ENCODE measurements around the gene MYL3. TPM values are rescaled to one million over a fixed set of nuclear protein-coding genes. Genes with fewer than 3 reads are reported as not detected.

The MYL3 gene
- total RNA-seq, 1 donor from 2014 or later = 1.4 TPM

DNA sequence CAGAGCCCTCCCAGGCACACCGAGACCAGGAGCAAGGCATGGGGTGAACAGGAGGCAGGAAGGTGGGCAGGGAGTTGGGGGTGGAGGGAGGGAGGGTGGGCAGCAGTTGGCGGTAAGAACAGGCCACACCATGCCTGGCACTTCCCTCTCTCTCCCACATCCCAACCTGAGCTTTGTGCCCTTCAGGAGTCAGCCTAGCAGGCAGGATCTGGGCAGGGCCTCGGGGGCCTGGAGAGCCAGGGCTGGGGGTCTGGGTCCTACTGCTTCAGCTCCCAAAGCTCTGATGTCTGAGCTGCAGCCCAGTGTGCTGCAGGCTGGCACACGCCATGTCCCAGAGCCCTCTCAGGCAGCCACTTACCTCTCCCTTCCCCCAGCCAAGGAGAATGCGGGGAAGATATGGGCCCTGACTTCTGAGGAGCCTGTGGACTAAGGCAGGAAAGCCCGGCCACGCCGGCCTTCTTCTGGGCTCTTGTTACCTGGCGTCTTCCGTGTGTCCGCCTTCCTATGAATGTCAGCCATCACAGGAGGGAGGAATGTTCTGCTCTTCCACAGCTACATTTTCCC lies 2.9 kb upstream of the MYL3 start:
- DNase-seq (ENCODE audit: low spot score) (no peak), ATAC-seq (no peak)

DNA sequence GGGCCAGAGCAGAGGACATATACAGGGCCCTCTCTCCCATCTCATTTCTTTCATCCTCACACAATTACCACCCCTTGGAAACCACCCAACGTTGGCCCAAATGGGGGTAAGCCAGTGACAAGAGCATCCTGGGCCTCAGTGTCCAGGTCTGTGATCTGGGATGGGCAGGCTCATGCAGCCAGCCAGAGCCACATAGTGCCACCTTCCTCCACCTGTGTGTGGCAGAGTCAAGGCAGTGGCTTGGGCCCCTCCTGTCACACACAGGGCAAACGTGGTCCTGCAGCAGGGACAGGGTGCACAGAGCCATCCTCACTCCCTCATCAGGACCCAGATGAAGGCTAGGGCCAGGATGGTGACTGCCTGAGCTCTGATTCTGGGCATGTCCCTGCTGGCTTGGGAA lies 2.3 kb upstream of the MYL3 start:
- no peak for DNase-seq (ENCODE audit: low spot score)
- ATAC-seq = no peak

DNA sequence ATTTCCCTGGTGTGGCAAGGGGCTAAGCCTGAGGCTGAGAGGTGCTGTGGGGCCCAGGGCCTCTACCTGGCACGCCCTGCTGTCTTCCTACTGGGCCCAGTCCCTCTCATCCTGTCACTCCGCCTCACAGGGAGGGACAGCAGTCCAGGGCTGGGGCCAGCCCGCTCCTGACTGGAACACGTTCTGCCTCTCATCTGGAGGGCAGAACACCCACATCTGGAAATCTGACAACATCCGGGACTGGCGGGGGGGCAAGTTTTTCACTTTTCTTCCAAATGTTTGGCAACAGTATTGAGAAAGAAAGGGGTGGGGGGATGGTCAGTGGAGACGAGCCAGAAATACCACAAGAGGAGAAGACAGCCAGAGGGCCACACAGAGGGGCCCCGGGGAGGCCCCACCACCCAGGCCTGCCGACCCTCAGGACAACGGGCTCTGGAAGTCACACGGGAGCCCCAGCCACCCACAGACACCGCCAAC lies 1.8 kb upstream of the MYL3 start:
- ATAC-seq (no peak), DNase-seq (ENCODE audit: low spot score) (no peak)

DNA sequence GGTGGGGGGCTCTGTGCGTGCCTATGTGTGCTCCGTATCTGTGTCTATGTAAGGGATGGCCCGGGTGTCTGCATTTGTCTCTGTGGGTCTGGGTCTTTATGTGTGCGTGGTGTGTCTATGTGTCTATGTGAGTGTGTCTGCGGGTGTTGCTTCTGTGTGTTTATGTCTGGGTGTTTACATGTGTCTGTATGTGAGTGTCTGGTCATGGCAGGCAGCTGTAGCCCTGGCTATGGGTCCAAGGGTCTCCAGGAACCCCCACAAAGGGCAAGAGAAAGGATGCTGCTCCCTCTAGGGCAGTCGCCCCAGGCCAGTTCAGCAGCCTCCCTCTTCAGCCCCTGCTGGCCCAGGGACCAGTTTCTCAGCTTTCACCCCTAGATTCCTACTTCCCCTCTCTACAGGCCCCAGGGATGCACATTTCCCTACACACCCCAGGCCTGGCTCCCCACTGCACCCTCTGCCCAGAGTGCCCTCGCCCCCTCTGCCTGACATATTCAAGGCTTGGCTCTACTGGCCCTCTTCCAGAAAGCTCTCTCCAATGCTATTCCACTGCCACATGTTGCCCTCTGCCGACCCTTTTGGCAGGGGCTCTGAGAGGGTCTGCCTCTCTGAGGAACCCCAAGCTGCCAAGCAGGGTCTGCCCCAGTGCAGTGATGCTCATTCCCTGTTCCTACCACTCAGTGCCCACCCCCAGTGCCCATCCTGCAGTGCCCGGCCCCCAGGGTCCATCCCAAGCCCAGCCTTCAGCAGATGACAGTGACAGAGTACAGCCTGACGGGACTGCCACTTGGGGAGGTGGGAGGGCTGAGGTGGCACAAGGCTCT lies 1.0 kb upstream of the MYL3 start:
- no peak for DNase-seq (ENCODE audit: low spot score)

DNA sequence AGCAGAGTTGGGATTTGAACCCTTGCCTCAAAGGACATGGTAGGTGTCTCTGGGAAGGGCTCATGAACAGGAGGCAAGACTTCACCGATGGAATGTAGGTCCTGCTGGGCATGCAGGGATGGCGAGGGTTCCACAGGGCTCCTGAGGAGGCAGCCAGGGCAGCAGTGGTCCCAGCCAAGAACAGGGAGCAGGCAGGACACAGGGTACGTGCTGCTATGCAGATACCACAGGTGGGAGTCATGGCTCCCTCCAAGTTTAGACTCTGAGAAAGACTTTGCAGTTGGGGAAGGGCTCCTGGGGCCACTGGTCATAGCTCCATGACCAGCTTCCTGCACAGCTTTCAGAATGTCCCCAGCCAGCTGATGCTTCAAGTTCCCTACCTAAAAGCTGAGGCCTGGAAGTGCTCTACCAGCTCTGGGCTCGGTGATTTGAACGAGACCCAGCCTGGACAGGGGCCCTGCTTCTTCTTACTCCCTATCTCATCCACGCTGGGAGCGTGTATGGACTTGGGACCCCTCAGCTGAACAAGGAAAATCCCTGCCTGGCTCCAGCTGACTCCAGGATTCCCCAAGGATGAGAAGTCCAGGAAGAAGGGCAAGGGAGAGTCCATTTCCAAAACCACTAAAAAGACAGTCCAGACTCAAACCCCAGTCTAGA lies 747 bp downstream of the MYL3 start:
- no peak for ATAC-seq
- DNase-seq (ENCODE audit: low spot score) = peak; percentile 39

More for the DNA sequence above, 1.0 kb upstream of the MYL3 start:
- ATAC-seq = no peak

DNA sequence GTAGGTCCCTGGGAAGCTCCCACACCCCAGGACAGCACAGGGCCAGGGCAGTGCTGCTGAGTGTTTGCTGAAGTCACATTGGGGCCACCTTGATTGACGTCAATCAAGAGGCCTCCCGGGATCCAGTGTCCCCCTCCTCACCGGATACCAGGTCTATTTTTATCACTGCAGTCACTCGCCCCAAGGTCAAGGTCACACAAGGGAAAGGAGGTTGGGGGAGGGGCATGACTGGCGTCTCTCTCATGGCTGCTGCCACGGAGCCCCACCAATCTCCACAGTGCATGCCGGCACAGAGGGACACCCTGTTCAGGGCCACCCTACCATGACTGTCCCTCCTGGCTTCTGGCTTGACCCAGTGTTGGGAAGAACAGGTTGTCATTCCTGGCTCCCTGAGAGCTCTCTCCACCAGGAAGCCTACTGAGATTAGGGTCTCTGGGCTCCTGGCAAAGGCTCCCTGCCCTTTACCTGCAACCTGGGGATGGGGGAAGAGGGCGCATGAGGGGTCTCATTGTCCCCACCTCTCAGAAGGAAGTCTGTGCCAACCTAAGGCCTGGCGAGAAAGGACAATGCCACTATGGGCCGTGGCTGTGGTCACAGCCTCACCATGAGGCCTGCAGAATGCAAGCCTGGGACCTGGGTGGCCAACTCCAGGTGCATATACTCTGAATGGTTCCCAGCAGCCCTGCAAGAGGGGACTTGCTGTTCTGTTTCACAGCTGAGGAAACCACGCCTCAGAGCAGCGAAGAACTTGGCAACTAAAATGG lies 1.5 kb downstream of the MYL3 start:
- DNase-seq (ENCODE audit: low spot score) (peak; percentile 28), ATAC-seq (no peak)

DNA sequence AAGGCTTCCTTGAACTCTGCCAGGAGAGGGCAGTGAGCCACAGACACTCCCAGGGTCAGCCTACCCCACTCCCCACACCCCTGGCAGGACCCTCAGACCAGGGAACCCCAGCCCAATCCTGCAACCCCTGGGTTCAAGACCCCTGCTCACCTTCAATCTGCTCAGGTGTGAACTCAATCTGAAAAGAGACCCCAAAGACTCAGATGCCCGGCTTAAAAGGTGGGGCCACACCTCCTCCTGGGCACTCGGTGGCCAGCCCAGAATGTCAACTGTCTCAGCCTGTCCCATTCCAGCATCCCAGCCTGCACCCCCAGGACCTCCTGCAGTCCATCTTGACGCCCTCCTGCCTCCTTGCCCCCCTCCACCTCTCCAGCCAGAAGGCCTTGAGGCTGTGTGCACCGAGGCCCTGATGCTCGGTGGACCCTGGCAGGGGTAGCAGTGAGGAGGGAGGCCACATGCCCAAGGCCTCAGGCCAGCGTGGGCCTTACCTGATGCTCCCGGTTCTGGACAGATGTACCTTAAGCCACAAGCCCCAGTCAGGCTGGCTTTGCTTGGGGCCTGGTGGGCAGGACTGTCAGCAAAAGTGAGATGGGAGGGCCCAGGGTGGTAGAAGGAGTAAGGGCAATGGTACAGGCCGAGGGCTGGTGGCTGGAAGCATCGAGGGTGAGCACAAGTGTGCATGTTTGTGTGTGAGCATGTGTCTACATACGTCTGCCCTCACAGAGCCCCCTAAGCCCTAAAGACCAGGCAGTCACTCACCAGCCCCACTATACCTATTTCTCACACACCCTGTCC lies 2.2 kb downstream of the MYL3 start:
- DNase-seq (ENCODE audit: low spot score) = peak; percentile 42
- ATAC-seq = no peak

DNA sequence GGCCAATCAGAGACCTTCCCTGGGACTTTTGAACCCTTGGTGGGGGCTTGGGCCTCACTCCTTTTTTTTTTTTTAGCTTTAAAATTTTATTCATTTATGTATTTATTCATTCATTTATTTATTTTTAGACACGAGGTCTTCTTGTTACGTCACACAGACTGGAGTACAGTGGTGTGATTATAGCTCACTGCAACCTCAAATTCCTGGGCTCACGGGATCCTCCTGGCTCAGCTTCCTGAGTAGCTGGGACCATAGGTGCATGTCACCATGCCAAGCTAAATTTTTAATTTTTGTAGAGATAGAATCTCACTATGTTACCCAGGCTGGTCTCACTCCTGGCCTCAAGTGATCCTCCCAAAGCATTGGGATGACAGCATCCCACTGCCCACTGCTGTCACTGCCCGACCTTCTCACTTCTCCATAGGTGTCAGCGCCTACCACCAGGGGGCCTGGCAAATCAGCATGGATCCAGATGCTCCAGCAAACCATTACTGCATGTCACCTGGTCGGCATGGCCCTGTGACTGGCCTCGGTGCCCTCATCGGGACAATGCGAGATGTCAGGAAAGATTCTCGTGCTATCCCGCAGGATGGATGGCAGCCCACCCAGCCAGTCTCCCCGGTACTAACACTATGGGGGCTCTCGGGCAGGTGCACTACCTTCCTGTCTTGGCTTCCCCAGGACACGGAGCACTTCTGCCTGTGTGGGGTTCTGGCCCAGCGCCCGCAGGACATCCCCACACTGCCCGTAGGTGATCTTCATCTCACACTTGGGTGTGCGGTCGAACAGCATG lies 3.0 kb downstream of the MYL3 start:
- ATAC-seq = no peak
- peak; percentile 44 for DNase-seq (ENCODE audit: low spot score)

DNA sequence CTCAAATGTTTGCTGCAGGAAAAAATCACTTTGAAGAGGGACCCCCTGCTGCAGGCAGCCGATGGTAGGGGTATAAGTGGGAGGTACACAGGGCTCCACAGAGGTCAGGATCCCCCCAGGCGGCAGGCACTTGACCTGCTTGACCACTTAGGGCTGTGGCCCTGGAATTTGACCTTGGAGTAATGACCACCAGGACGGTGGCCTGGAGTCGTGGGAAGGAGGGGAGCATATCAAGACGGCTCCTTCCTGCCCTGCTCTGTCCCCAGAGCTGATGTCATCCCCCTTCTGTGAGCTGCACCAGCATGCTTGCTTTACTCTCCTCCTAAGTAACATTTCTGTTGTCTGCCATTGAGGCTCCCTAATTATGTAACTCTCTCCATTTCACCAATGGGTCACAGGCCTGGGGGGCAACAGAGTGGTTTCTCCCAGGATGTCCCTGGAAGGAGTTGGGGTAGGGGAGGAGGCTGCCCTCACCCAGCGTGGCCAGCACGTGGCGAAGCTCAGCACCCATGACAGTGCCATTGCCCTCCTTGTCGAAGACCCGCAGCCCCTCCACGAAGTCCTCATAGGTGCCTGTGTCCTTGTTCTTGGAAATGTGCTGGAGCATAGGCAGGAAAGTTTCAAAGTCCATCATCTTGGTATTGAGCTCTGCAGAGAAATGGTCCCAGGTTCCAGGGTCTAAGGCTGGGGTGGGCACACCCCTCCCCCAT lies 4.1 kb downstream of the MYL3 start:
- ATAC-seq (no peak), DNase-seq (ENCODE audit: low spot score) (peak; percentile 38)

DNA sequence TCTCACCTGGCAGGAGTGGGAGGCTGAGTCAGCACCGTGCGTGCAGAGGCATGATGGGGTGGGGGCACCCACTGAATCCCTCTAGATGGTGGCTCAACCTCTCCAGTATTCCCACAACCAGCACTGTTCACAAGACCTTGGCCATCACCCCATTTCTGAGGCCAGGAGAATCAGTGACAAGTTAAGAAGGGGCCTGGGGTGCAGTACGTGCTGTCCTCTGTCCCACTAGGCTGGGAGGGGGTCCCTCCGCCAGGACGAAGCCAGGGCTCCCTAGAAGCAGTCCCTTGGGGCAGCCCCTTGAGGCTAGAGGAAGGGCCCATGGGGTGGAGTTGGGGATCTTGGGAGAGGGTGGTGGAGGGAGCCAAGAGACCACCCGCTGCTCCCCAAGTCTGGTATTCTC lies 4.8 kb downstream of the MYL3 start:
- DNase-seq (ENCODE audit: low spot score) = no peak
- ATAC-seq = no peak

DNA sequence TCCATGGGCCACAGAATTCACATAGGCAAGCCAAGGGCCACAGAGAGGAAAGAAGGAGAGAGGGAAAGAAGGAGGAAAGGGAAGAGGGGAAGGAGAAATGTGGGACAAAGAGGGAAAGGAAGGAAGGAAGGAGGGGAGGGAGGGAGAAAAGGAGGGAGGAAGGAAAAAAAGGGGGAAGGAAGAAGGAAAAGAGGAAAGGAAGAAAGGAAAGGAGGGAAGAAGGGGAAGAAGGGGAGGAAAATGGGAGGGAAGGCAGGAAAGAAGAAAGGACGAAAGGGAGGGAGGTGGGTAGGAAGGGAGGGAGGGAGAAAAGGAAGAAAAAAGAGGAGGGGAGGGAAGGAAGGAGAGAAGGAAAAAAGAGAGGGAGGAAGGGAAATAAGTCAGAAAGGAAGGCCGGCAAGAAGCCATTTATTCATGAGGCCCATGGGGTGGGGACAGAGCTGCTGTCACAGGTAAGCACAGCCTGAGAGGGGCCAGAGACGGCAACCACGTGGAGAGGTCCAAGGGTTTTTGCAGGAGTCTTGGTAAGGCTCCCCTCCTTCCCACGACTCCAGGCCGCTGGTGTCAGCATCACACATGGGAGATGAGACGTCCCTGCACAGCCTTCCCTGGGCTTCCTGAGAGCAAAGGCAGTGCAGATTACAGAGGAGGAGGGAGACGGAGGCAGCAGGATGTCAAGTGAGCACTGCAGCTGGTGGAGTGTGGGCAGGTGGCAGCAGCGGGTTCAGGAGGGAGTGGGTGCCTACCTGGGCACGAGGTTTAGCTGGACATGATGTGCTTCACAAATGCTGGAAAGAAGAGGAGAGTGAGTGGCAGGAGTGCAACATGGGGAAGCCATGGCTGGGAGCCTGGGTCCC lies 5.5 kb downstream of the MYL3 start:
- ATAC-seq (no peak), DNase-seq (ENCODE audit: low spot score) (peak; percentile 16)

DNA sequence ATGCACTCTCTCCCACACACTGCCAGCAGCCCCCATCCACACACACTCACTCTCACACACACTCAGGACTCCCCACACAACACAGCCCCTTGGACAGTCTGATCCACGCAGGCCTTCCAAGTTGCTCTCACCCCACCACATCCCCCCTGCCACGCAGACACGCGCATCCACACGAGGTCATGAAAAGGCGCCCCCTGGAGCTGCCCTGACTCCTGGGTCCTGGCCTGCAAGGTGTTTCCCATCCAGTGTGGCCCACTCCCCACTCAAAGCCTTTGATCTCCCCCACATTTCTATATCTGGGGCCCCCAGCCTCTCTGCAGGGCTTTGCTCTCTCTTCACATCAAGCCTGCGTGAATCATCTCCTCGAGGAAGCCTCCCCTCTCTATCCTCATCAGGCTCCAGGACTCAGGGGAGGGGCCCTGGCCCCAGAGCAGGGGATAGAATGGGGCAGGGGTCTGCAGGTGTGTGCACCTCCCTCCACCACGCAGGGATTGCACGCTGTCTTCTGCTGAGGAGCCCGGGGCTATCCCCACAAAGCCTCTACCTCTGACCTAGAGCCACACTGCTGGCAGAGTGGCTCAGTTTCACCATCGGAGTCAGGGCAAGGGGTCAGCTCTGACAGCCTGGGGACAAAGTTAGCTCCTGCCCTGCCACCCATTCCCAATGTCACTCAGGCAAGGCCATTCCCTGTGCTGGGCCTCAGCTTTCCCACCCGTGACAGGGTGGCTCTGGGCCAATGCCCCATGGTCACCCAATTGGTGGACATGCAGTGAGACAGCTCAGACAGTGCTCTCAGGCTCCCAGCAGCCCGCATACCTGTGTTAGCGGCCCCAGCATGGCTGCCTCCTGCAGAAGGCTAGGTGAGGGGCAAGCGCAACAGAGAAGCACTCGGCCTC lies 6.4 kb downstream of the MYL3 start:
- DNase-seq (ENCODE audit: low spot score) (peak; percentile 62), ATAC-seq (peak; percentile 92)

DNA sequence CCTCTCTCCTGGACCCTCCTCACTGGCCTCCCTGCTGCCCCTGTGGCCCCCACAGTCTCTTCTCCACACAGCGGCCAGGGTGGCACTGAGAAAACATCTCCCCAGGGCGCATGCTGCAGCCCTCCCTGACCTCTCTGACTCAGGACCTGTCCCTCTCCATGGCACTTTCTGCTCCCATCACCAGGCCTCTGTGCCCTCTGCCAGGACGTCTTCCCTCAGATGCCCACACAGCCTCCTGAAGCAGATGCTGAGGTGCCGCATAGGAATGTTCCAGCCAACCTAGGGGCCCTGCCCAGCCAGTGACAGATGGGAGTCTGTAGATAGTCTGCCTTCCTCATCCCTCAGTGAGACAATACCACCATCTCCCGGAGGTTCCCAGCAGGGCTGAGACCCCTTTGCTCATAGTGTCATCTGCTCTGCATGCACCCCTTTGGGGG lies 8.7 kb downstream of the MYL3 start:
- ATAC-seq (no peak), DNase-seq (ENCODE audit: low spot score) (no peak)

DNA sequence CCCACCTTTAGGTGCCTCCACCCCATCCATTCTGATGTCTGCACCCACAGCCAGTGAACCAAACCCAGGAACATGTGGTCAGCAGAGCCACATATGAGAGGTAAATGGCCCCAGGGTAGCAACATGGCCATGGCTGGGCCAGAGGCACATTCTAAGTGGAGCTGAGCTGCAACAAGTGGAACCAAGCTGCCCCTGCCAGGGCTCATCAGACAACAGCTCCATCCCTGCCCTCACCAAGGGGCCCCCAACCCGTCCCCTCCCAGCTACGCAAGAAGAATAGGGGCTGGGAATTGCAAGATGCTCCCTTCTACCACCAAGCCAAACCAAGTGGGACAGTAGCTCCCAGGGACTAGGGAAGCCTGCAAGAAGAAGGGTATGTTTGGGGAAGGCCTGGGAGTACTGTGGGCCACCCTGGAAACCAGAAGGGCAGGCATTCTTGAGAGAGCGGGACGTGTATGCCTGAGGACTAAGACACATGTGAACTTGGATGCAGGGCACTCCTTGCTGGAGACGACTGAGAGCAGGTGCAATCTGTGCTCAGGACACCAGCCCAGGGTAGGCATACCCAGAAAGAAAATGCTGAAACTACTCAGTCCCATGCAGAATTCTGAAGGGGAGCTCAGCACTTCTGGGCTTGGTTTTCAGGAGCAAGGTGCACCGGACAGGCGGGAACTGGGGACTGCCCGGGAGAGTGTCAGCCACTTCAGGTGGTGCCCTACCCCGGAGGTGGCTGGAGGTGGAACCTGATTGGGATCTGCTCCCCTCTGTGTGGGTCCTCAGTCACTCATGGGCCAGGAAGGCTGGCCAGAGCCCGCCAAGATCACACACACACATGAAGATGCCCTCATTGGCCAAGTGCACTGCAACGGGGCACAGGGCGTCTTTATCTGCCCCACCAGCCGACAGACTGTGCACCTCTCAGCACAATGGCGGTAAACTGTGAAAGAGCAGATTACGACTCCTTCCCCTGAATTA lies 9.5 kb downstream of the MYL3 start:
- ATAC-seq (no peak), DNase-seq (ENCODE audit: low spot score) (peak; percentile 23)

DNA sequence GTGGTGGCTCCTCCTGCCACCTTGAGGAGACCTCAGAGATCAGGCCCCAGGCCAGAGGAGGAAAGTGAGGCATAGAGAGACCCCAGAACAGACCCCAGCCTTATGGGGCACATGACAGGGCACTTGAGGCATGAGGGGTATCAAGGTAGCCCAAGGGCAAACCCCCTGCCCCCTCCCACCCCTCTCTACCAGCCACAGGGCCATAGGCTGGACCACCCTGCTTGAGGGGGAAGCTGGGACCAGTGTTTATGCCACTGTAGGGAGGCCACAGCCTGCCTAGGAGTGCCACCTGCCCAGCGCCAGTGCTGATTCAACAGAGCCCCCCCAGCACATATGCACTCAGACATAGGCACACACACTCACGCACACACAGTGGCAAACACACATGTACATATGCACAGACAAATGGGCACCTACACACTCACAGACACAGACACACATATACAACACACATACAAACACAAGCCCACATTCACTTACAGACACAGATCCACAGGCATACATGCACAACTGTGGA lies 10.3 kb downstream of the MYL3 start:
- no peak for ATAC-seq
- DNase-seq (ENCODE audit: low spot score) = peak; percentile 34

DNA sequence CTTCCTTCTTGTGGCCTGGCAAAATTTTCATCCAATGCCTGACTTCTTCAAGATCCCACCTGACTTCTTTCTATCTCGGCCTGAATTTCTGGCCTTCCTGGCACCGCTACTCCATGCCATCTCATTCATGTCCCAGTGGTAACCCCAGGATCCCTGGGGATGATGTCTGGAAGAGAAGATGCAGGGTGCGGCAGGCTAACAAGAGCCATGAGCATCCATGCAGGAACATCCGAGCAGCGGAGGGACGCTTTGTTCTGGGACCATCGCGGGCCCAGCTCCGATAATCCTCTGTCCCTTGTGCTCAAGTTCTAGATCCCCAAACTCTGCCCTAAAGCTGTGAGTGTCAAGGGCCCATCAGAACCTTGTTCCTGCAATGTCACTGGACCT lies 10.9 kb downstream of the MYL3 start:
- no peak for ATAC-seq
- DNase-seq (ENCODE audit: low spot score) = peak; percentile 30

Measured in left lobe of liver (tissue), 2 donors.